ENCODE measurements around the gene NBPF14.
"Not testable (repeated sequence)": the region's sequence is repeated elsewhere in the genome, so short reads cannot be mapped to it uniquely, and the experiment has no call there.

The NBPF14 gene, protein sequence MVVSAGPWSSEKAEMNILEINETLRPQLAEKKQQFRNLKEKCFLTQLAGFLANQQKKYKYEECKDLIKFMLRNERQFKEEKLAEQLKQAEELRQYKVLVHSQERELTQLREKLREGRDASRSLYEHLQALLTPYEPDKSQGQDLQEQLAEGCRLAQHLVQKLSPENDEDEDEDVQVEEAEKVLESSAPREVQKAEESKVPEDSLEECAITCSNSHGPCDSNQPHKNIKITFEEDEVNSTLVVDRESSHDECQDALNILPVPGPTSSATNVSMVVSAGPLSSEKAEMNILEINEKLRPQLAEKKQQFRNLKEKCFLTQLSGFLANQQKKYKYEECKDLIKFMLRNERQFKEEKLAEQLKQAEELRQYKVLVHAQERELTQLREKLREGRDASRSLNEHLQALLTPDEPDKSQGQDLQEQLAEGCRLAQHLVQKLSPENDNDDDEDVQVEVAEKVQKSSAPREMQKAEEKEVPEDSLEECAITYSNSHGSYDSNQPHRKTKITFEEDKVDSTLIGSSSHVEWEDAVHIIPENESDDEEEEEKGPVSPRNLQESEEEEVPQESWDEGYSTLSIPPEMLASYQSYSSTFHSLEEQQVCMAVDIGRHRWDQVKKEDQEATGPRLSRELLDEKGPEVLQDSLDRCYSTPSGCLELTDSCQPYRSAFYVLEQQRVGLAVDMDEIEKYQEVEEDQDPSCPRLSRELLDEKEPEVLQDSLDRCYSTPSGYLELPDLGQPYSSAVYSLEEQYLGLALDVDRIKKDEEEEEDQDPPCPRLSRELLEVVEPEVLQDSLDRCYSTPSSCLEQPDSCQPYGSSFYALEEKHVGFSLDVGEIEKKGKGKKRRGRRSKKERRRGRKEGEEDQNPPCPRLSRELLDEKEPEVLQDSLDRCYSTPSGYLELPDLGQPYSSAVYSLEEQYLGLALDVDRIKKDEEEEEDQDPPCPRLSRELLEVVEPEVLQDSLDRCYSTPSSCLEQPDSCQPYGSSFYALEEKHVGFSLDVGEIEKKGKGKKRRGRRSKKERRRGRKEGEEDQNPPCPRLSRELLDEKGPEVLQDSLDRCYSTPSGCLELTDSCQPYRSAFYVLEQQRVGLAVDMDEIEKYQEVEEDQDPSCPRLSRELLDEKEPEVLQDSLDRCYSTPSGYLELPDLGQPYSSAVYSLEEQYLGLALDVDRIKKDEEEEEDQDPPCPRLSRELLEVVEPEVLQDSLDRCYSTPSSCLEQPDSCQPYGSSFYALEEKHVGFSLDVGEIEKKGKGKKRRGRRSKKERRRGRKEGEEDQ (N-terminal part only)

DNA sequence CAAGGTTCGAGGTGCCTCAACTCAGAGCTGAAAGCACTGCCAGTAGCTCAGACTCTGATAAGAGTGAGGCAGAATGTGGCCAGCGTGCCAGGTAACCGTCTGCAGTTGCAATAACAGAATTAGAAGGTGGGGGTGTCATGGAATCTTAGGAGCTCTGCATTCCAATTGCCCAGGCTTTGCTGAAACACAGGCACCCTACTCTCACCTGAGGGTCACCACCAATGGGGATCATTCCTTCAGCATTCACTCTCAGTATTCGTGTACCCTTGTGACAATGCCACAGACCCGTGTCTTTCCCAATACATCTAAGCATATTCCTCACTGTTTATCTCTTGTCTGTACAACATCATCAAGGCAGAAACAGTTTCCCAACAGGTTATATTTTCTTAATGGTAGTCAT is at the start of gene NBPF14:
Gene NBPF14, minus strand, starts transcription at position 101 of the 400 bp plus-strand sequence. CDS start 294 bp downstream, outside the sequence.
- DNase-seq (ENCODE audit: low read depth in 2 of 2) = not testable (repeated sequence)

DNA sequence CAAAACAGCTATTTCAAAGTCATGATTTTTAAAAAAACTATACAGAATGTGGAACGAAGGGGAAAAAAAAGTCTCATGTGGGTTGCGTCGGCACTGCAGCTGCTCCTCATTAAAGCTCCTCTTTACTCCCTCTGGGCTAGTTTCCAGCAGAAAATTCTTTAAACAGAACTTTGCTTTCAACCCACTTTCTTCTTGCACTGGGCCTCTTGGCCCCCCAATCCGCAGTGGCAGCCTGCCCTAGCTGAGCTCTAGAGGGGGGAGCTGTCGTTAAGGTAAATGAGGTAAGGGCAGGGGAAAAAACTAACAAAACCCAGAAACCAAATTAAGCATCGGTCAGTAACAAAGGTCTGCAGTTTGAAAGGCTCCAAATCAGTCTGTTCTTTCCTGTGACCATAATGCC is 29.6 kb upstream of the NBPF14 start:
- DNase-seq (ENCODE audit: low read depth in 2 of 2) = not testable (repeated sequence)

DNA sequence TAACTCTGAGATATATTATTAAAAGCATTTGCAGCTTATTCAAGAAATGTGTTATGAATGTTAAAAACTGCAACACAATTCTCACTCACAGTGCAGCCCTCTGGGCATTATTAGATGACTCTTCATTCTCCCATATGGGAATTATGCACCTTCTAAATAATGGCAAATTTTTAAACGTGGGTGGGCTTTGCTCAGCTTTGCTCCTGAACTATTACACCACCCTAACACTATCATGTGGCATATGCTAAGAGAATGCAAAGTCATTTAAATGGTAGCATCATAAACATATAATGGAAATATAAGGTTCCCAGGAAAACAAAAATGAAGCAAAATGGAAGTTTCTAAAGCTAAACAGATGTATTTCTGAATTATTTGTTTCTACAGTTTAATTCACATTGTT is 22.4 kb upstream of the NBPF14 start:
- not testable (repeated sequence) for DNase-seq (ENCODE audit: low read depth in 2 of 2)

DNA sequence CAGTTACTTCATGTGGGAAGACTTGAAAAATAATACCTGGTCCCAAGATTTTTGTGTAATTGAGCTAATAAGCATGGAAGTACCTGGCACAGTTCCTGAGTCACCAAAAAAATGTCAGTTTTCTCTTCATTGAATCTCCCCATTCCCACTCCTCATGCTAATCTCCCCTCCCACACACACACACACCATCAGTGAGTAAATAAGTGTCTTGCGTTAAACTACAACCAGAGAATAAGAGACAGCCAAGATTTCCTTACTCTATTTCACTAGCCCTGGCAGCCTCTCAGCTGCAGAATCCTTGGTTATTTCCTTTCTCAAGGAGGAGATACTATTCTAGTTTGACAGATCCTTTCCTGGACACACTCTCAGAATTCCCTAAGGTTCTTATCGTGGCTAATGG is 9.5 kb upstream of the NBPF14 start:
- DNase-seq (ENCODE audit: low read depth in 2 of 2) = not testable (repeated sequence)

DNA sequence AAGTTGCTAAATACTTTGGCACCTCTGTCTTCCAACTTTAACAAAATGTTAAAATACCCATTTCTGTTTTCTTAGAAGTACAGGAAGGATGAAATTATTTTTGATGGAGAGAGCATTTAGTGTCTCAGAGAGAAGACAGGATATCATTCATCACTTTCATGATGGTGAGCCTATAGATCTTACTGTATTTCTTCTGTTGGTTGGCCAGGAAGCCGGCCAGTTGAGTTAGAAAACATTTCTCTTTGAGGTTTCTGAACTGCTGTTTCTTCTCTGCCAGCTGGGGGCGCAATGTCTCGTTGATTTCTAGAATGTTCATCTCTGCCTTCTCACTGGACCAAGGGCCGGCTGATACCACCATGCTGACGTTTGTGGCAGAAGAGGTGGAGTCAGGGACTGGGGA is 451 bp downstream of the NBPF14 start:
- not testable (repeated sequence) for DNase-seq (ENCODE audit: low read depth in 2 of 2)

DNA sequence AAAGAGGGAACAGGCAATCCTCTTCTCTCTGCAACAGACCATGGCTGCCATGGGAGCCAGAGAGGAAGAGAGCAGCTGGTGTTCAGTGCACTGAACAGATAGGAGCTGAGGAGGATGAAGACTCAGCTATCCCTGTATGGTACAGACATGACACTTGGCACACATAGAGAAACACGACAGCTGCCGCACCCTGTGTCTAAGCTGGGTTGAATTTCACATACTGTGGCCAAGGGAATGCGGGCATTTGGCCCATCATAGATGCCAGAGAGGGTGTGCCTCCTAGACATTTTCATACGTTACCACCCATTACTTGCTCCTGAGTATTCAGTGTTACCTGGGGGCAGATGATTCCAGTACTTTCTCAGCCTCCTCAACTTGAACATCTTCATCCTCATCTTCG is 4.7 kb downstream of the NBPF14 start:
- DNase-seq (ENCODE audit: low read depth in 2 of 2) = not testable (repeated sequence)

DNA sequence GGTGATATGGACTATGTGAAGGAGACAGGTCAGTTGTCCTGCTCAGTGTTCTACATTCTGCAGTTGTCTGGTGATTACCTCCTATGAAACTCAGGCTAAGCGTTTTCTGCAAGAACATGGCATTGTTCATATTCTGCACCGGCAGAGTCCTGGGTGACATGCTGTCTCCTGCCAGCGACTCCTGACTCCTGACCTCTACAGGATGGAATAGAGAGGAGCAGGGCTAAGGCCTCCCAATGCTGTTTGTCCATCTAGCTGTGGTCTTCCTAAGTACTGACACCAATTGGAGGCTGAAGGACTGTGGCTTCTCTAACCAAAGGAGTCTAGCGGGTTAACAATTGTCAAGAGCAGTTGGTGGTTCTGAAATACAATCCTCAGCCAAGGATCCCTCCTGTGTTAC is 63.7 kb downstream of the NBPF14 start:
- DNase-seq (ENCODE audit: low read depth in 2 of 2) = not testable (repeated sequence)

DNA sequence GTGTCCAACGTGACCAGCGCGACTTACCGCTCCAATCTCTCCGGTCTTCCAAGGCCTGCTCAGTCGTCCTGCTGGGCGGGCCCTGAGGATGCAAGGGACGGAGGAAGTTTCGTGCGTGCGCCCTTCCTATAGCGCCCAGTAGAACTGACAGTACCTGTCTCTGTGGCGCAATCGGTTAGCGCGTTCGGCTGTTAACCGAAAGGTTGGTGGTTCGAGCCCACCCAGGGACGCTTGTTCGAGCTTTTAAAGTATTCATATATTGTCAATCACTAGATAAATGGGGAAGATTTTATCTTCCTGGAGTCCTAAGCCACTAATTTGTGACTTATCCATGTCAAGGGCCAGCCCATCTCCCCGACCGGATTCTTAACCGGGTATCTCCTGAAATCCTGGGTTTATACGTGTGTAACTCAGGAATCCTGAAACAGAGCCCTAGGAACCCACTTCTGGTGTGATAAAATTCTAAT is 66.7 kb downstream of the NBPF14 start:
- DNase-seq (ENCODE audit: low read depth in 2 of 2) = peak; percentile 63 to 71

DNA sequence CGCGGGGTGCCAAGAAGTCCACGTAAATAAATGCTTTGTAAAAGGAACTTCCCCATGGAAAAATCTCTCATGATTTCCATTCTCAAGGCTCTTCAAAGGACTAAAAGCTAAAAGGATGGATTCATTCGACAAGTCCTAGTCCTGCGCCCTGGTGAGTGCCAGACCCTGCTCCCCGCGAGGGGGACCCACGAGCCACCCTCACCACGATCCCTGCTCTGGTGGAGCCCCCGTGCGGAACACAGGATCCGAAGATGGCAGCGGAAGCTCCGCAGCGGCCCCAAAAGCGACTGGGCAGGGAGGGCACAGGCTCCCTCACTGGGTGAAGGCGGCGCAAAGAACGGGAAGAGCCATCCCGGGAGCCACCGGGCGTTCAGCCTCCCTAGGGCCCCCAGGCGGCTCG is 67.2 kb downstream of the NBPF14 start:
- DNase-seq (ENCODE audit: low read depth in 2 of 2) = not testable (repeated sequence)

DNA sequence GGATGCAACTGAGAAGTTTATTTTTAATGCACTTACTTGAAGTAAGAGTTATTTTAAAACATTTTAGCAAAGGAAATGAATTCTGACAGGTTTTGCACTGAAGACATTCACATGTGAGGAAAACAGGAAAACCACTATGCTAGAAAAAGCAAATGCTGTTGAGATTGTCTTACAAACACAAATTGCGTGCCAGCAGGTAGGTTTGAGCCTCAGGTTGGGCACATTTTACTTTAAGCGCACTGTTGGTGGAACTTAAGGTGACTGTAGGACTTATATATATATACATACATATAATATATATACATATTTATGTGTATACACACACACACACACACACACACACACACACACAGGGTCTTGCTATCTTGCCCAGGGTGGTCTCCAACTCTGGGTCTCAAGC is 69.2 kb downstream of the NBPF14 start:
- not testable (repeated sequence) for DNase-seq (ENCODE audit: low read depth in 2 of 2)

DNA sequence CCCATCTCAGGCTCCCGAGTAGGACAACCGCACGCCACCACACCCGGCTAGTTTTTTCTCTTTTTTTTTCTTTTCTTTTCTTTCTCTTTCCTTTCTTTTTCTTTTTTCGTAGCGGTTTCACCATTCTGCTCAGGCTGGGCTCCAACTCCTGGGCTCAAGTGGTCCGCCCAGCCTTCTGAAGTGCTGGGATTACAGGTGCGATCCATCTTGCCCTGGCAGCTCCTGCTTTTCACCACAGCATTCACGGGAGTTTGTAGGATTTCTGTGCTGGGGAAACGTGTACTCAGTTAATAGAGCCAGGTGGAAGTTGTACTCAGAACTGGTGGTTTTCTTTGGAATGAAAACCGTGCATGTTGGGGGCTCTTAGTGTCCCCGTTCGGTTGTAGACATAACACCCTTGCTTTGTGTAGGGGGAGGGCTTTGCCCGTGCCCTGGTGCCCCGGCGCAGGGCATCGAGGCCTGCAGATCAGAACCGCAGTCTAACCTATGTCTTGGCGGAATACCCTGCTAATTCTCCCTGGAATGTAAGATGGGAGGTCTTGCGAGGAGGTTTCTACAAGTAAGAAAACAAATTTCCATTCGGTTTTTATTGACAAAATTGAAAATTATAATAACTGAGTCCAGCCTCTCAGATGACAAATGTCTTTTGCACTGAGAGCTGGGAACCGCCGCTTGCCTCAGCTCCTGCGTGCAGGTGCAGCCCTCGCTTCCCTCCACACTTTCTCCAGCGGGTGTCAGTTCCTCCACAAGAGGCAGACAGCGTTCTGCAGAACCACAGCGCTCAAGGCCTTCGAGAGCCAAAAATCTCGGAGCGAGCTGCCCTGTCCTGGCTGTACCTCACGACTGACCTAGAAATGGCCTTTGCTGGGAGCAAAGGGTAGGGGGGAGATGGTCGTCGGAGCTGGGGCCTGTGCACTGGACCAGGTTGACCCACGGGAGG is 72.3 kb downstream of the NBPF14 start:
- DNase-seq (ENCODE audit: low read depth in 2 of 2) = not testable (repeated sequence)

DNA sequence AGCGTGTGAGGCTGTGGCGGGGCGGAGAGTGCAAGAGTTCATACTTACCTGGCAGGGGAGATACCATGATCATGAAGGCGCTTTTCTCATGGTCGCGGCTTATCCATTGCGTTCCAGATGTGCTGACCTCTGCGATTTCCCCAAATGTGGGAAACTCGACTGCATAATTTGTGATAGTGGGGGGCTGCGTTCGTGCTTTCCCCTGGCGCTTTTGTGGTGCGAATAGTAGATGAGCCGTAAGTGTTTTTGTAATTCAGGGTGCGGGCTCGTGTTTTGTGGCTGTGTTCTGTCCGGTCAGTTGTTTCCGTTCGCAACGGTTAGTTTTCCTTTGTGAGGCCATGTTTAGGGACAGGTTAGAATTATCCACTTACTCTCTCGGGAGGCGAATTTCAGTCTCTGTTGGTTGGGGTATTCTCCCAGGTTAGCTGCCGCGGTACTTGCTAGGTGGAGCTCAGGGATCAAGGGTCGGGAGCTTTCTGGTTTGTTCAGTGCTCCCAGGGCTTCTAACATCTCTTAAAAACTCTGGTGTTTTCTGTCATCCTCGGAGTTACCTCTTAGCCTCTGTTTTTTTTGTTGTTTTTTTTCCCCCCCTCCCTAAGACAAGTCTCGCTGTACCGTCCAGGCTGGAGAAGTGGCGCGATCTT is 73.1 kb downstream of the NBPF14 start:
- DNase-seq (ENCODE audit: low read depth in 2 of 2) = peak; percentile 76 to 92

DNA sequence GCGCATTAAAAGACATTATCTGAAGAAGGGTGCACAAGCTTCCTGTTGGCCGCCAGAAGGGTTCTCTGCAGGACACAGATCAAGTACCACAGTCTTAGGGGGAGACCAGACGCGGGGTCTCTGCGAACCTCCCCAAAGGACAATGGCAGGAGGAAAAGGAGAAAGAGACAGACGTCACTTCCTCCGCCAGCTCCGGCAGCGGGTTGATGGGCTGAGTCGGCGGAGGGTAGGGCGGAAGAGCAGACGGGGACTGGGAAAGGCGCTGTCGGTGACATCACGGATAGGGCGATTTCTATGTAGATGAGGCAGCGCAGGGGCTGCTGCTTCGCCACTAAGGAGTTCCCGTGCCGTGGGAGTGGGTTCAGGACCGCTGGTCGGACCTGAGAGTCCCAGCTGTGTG is 73.7 kb downstream of the NBPF14 start:
- DNase-seq (ENCODE audit: low read depth in 2 of 2) = peak; percentile 56 to 67

DNA sequence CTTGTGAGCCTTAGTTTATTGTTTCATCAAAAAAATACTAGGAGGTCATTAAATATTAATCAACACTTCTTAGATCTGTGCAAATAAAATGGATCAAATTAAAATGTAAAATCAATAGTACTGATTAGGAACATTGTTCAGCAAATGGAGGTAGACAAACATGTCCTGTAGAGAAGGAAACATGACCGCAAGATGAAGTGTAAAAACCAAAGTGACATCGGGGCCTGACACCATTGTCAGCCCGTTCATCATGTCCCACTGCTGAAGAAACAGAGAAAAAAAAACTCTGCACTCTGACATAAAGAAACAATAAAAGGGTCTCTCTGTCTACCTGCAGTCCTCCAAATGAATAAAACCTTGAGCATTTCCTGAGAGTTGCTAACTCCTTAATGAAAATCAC is 81.5 kb downstream of the NBPF14 start:
- not testable (repeated sequence) for DNase-seq (ENCODE audit: low read depth in 2 of 2)

DNA sequence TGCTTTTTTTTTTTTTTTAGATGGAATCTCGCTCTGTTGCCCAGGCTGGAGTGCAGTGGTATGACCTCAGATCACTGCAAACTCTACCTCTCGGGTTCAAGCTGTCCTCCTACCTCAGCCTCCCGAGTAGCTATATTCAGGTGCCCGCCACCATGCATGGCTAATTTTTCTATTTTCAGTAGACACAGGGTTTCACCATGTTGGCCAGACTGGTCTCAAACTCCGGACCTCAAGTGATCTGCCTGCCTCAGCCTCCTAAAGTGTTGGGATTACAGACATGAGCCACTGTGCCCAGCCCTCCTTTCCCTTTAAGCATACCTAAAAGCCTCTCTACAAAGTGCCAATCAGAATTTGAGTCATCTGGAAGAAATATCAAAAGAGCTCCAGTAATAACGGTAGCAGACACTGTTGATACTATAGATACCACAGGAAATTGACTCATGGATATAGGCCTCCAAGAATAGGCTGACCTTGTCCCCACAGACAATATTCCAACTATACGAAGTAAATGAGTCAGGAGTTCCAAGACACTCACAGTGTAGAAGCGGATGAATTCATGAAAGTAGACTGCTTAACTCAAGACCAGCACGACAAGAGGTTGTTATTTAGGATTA is 83.1 kb downstream of the NBPF14 start:
- not testable (repeated sequence) for DNase-seq (ENCODE audit: low read depth in 2 of 2)

DNA sequence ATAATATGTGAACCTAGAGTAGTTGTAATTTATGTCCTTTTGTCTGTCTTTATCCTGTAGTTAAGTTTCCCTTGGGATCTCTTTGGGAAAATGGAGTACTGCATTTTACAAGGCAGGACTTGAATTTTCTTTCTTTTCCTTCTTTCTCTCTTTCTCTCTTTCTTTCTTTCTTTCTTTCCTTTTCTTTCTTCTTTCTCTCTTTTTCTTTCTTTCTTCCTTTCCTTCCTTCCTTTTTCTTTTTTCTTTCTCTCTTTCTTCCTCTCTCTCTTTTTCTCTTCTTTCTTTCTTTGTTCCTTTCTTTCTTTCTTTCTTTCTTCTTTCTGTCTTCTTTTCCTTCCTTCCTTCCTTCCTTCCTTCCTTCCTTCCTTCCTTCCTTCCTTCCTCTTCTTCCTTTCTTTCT is 101.9 kb downstream of the NBPF14 start:
- not testable (repeated sequence) for DNase-seq (ENCODE audit: low read depth in 2 of 2)

DNA sequence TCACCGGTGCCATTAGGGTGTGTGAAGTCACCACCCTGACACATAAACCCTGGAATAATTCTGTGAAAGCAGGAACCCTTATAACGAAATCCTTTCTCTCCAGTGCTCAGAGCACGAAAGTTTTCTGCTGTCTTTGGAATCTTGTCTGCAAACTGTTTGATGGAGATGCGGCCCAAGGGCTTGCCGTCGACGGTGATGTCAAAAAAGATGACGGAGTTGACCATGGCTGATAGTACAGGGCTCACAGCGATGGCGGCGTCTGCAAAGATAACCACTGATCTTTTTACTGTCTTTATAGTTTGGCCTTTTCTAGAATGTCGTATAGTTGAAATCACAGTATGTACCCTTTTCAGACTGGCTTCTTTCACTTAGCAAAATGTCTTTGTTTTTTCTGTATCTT is 112.8 kb downstream of the NBPF14 start, which contains the start of gene PPIAL4G:
Gene PPIAL4G, minus strand, starts transcription at position 274 of the 400 bp plus-strand sequence. Its CDS starts 50 bp downstream, at position 224.
- not testable (repeated sequence) for DNase-seq (ENCODE audit: low read depth in 2 of 2)

Measured in activated CD4-positive, alpha-beta T cell treated with anti-CD3 and anti-CD28 coated beads for 24 hours (primary cell).